Fibroblast of mammary gland (primary cell): Measurements from ENCODE around the gene NEGR1.

Experiments
- DNase-seq: peaks from one replicate; pipeline ENCODE4 v3.0.0-alpha.2; 2010; ENCODE audit warnings: low read depth
- H3K4me3 ChIP-seq: 2 replicates; pipeline ENCODE4 v1.5.1; 2011; ENCODE audit warnings: low read depth, mild to moderate bottlenecking, low read length, moderate library complexity; ENCODE audit not compliant: control insufficient read depth
- TF ChIP-seq, protein P1 (sequence below): conservative IDR thresholded peaks from 2 replicates; pipeline ENCODE4 v1.5.1; 2011; ENCODE audit warnings: low read depth, low read length, inconsistent platforms; ENCODE audit not compliant: control insufficient read depth, insufficient read depth

NEGR1 gene

GRCh38 chr1:71862756-71863155, 419.6 kb downstream of the NEGR1 start:
- TF ChIP-seq, protein P1, sequence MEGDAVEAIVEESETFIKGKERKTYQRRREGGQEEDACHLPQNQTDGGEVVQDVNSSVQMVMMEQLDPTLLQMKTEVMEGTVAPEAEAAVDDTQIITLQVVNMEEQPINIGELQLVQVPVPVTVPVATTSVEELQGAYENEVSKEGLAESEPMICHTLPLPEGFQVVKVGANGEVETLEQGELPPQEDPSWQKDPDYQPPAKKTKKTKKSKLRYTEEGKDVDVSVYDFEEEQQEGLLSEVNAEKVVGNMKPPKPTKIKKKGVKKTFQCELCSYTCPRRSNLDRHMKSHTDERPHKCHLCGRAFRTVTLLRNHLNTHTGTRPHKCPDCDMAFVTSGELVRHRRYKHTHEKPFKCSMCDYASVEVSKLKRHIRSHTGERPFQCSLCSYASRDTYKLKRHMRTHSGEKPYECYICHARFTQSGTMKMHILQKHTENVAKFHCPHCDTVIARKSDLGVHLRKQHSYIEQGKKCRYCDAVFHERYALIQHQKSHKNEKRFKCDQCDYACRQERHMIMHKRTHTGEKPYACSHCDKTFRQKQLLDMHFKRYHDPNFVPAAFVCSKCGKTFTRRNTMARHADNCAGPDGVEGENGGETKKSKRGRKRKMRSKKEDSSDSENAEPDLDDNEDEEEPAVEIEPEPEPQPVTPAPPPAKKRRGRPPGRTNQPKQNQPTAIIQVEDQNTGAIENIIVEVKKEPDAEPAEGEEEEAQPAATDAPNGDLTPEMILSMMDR: no peak

DNA sequence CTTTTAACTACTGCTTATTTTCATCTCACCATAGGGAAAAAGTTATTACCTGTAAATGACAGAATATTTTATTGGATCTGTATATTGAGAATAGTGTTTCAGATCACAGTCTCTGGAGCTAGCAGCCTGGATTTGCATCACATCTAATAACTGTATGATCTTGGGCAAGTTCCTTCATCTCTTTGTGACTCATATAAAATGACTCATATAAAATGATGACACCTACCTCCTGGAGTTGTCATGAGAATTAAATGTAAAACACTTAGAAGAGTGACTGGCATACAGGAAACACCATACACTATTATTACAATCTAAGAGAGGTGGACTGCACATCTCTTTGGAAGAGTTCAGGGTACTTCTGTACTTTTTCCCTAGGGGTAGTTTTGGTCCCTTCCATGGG, 421.3 kb downstream of the NEGR1 start:
- TF ChIP-seq, protein P1: no peak
- no peak overlapping the region for H3K4me3 ChIP-seq

More at GRCh38 chr1:71862756-71863155, 419.6 kb downstream of the NEGR1 start:
- DNase-seq: no peak
- no peak overlapping the region for H3K4me3 ChIP-seq

GRCh38 chr1:71859806-71860205, 422.5 kb downstream of the NEGR1 start:
- TF ChIP-seq, protein P1: no peak
- no peak overlapping the region for H3K4me3 ChIP-seq
- DNase-seq: no peak

More for the DNA sequence above, 421.3 kb downstream of the NEGR1 start:
- peak; percentile 83 for DNase-seq

DNA sequence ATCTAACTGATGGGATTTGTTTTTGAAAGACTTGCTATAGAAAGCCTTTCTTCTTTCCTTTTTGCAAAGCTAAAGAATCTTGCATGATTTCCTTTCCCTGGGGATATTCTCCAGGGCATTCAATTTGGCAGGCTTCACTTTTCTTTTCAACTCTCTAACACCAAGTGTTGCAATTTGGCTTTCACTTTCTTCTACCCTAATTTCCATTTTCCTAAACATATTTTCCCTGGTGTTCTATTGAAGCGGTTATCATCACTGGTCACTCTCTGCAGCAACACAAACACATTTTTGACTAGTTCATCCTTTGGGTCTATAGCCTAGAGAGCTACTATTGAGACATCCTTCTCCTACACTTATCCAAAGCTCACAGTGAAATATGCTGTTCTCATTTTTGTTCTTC, 424.5 kb downstream of the NEGR1 start:
- no peak overlapping the region for H3K4me3 ChIP-seq
- DNase-seq: peak; percentile 82
- TF ChIP-seq, protein P1: no peak

DNA sequence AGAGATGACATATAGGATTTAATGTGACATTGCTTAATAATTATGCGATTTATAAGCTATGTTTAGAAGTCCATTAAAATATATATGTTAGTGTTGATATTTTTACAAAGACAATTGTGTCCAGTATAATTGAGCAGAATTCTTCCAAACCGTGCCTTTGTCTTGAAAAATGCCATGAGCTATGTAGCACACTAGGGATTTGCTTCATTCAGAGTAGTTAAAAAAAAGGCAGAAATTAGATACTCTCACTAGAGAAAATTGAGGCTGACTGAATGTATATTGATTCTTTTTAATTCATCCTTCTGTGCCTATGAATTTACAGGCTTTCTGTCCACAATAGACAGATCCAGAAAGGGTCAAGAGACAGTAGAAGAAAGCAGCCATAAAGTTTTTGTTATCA, 429.0 kb downstream of the NEGR1 start:
- no peak overlapping the region for H3K4me3 ChIP-seq
- TF ChIP-seq, protein P1: no peak
- DNase-seq: no peak

DNA sequence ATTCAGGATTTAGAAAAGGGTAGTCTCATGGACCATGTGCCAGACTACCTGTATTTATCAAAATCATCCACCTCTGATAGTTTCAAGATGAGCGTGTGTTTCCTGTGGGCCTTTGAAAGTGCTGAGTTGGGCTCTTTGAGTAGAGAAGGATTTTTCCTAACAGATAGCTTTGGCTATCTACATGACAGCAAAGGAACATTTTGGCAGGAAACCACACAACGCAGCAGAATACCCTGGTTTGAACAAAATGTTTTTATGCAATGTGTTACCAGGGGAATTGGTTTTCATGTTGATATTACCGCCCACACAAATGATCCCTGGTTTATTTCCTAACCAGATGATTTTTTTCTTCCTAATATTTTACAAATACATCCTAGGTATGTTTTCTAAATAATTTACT, 431.4 kb downstream of the NEGR1 start:
- DNase-seq: peak; percentile 89
- TF ChIP-seq, protein P1: no peak
- H3K4me3 ChIP-seq: no peak overlapping the region

DNA sequence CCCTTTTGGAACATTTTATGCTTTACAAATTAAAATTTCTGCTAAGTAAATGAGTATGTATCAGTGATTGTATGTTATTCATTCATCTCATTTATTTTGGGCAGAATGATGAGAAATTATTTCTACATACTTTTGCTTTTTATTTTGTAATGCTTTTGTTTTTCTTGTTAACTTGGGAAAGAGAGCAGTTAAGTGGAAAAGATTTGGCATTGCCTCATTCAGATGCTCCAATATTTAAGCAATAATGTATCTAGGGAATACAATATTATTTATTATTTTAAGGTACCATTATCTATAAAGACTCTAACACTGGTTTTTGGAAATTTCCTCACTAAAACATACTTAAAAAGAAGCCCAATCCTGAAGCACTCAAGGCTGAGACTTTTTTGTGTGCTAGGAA, 431.8 kb downstream of the NEGR1 start:
- TF ChIP-seq, protein P1: no peak
- H3K4me3 ChIP-seq: no peak overlapping the region
- DNase-seq: peak; percentile 35
